Liver (tissue), 9 donors: Measurements from ENCODE around the gene SLC12A8. TPM values are rescaled to one million over a fixed set of nuclear protein-coding genes. Genes with fewer than 3 reads are reported as not detected.

Experiments used
- DNase-seq: peaks from one replicate; pipeline ENCODE4 v3.0.0-alpha.2; 2017; ENCODE audit warnings: low spot score
- H3K27ac ChIP-seq, 2 donors: one replicate each; pipeline ENCODE4 v1.7.0; 2013; ENCODE audit warnings: inconsistent platforms in 2 of 2, low read length in 2 of 2, control low read depth in 1 of 2, low read depth in 1 of 2, mild to moderate bottlenecking in 1 of 2
- H3K27me3 ChIP-seq, 4 donors: one replicate each; pipeline versions ENCODE4 v1.6.1 to v1.7.0; 2013; ENCODE audit warnings: low read length in 3 of 4, inconsistent platforms in 1 of 4, mild to moderate bottlenecking in 1 of 4, moderate library complexity in 1 of 4; ENCODE audit not compliant: control insufficient read depth in 4 of 4, insufficient read depth in 4 of 4
- H3K36me3 ChIP-seq, 4 donors: one replicate each; pipeline versions ENCODE4 v1.6.1 to v1.7.0; 2013; ENCODE audit warnings: low read length in 3 of 4, mild to moderate bottlenecking in 3 of 4, low read depth in 1 of 4, moderate library complexity in 1 of 4; ENCODE audit not compliant: control insufficient read depth in 4 of 4, insufficient read depth in 3 of 4
- H3K4me1 ChIP-seq, 4 donors: one replicate each; pipeline versions ENCODE4 v1.6.1 to v1.7.0; 2013; ENCODE audit warnings: low read length in 3 of 4, mild to moderate bottlenecking in 3 of 4, moderate library complexity in 1 of 4; ENCODE audit not compliant: control insufficient read depth in 4 of 4, insufficient read depth in 4 of 4
- H3K4me3 ChIP-seq, 3 donors: one replicate each; pipeline versions ENCODE4 v1.6.1 to v1.7.0; 2013; ENCODE audit warnings: low read length in 3 of 3, control low read depth in 1 of 3, low read depth in 1 of 3, mild to moderate bottlenecking in 1 of 3
- H3K9ac ChIP-seq, 2 donors: one replicate each; pipeline ENCODE4 v1.7.0; 2013; ENCODE audit warnings: low read length in 2 of 2, mild to moderate bottlenecking in 2 of 2, moderate library complexity in 2 of 2, control low read depth in 1 of 2, low read depth in 1 of 2
- H3K9me3 ChIP-seq, 4 donors: one replicate each; pipeline versions ENCODE4 v1.6.1 to v1.7.0; 2013; ENCODE audit warnings: low read length in 3 of 4; ENCODE audit not compliant: control insufficient read depth in 4 of 4
- ATF3 ChIP-seq: IDR thresholded peaks from 2 replicates; pipeline ENCODE4 v1.6.1; 2016; ENCODE audit warnings: antibody characterized with exemption
- EGR1 ChIP-seq, 2 donors: IDR thresholded peaks; 2 replicates each; pipeline ENCODE4 v1.6.1; 2016 to 2018; ENCODE audit warnings: antibody characterized with exemption in 2 of 2, low read depth in 2 of 2
- FOXA1 ChIP-seq: IDR thresholded peaks from 2 replicates; pipeline ENCODE4 v1.6.1; 2016; ENCODE audit warnings: antibody characterized with exemption
- FOXA2 ChIP-seq: IDR thresholded peaks from 2 replicates; pipeline ENCODE4 v1.6.1; 2016; ENCODE audit warnings: antibody characterized with exemption
- GABPA ChIP-seq, 2 donors: IDR thresholded peaks in 1 of 2; conservative IDR thresholded peaks in 1 of 2; 2 replicates each; pipeline ENCODE4 v1.6.1; 2016; ENCODE audit warnings: antibody characterized with exemption in 2 of 2, mild to moderate bottlenecking in 1 of 2, moderate library complexity in 1 of 2
- HNF4A ChIP-seq, 2 donors: conservative IDR thresholded peaks; 2 replicates each; pipeline ENCODE4 v1.6.1; 2016; ENCODE audit warnings: antibody characterized with exemption in 2 of 2, mild to moderate bottlenecking in 2 of 2
- HNF4G ChIP-seq: IDR thresholded peaks from 2 replicates; pipeline ENCODE4 v1.6.1; 2016; ENCODE audit warnings: antibody characterized with exemption
- JUND ChIP-seq, 2 donors: IDR thresholded peaks; 2 replicates each; pipeline ENCODE4 v1.6.1; 2016; ENCODE audit warnings: antibody characterized with exemption in 2 of 2
- MAX ChIP-seq: IDR thresholded peaks from 2 replicates; pipeline ENCODE4 v1.6.1; 2016; ENCODE audit warnings: antibody characterized with exemption
- NR2F2 ChIP-seq: IDR thresholded peaks from 2 replicates; pipeline ENCODE4 v1.6.1; 2016; ENCODE audit warnings: antibody characterized with exemption
- RAD21 ChIP-seq, 2 donors: IDR thresholded peaks; 2 replicates each; pipeline ENCODE4 v1.6.1; 2016; ENCODE audit warnings: antibody characterized with exemption in 2 of 2, mild to moderate bottlenecking in 2 of 2
- RXRA ChIP-seq, 2 donors: IDR thresholded peaks; 2 replicates each; pipeline ENCODE4 v1.6.1; 2017 to 2018; ENCODE audit warnings: antibody characterized with exemption in 2 of 2, mild to moderate bottlenecking in 1 of 2
- SP1 ChIP-seq: IDR thresholded peaks from 2 replicates; pipeline ENCODE4 v1.6.1; 2018; ENCODE audit warnings: antibody characterized with exemption, mild to moderate bottlenecking
- TAF1 ChIP-seq: conservative IDR thresholded peaks from 2 replicates; pipeline ENCODE4 v1.6.1; 2016; ENCODE audit warnings: antibody characterized with exemption, mild to moderate bottlenecking
- YY1 ChIP-seq: IDR thresholded peaks from 2 replicates; pipeline ENCODE4 v1.6.1; 2016; ENCODE audit warnings: antibody characterized with exemption, mild to moderate bottlenecking
- ZBTB33 ChIP-seq: IDR thresholded peaks from 2 replicates; pipeline ENCODE4 v1.6.1; 2016; ENCODE audit warnings: antibody characterized with exemption
- WGBS: extraction: QIAGEN DNeasy Blood & Tissue Kit; methylation state at CpG from one replicate; pipeline ENCODE4 v1.1.7; 2013; 5-methylcytosine and 5-hydroxymethylcytosine counted together
- polyA plus RNA-seq, 2 donors: library from polyadenylated mRNA; stranded (reverse) in 1 of 2; unstranded in 1 of 2; fragments of 200-250 nt in 1 of 2; fragments of >200 nt in 1 of 2; fragmentation: Nextera tagmentation in 1 of 2; extraction: Ambion mirVana in 1 of 2; gene quantifications; one replicate each; pipeline versions ENCODE4 v1.2.1 to v1.2.3, GENCODE V29; 2013 to 2015
- total RNA-seq, 2 donors: library from RNA; depleted of rRNA; stranded (reverse); fragments of >200 nt; gene quantifications; one replicate each; pipeline ENCODE4 v1.2.3, GENCODE V29; 2014
- TF ChIP-seq, protein P1 (sequence below): fragments of 150-350 bp; IDR thresholded peaks from 2 replicates; pipeline ENCODE4 v1.5.1; 2017; ENCODE audit warnings: improper control_type of control experiment, low read depth, low read length; ENCODE audit not compliant: missing input control
- TF ChIP-seq, protein P2 (sequence below): IDR thresholded peaks from 2 replicates; pipeline ENCODE4 v1.6.1; 2016; ENCODE audit warnings: antibody characterized with exemption, mild to moderate bottlenecking
- donor health status: healthy.
- donor health status: healthy.
- donor health status: healthy.
- donor health status: healthy.
- donor health status: healthy.

The SLC12A8 gene
- total RNA-seq (10 to 100 TPM in 1 of 2 donors, 1 to 10 TPM in 1; 2.7 to 20.3 TPM), polyA plus RNA-seq (1 to 10 TPM; 3.5 to 7.4 TPM)

DNA sequence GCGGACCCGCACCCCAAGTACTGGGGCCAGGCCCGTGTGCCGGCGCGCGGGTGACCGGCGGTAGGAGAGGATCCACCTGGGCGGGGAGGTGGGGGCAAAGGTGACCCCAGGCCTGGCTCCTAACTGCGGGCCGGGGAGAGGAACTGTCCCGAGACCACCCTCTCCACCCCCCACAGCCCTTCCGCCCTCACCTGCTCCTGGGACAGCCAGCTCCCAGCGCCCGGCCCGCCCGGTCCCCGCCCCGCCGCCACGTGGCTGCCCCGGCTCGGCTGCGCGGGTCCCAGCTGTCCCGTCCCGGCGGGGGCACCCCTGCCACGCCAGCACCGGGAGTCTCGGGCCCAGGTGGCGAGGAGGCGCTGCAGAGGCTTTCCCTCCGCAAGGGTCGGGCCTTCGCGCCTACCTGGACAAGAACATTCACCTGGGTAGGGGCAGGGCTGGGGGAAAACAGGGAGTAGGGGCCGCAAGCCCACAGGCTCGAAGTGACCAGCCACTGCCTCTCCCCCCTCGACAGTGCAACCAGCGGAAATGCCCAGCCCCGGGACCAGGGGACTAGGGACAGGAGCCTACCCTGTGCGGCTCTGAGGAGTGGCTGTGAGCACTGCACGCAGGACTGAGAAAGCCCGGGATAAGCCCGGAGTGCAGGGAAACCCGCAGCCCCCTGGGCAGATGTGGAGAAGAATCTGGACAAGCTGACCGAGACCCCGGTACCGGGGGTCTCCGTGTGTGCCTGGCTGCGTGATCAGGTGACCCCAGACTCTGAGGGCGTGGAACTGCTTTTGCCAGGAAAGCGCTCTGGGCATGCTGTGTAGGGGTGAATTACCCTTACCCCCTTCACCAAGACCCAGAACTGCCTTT lies at the start of gene SLC12A8:
Gene SLC12A8 (minus strand): TSS at position 240 of the 855 bp plus-strand sequence. CDS start 1,399 bp downstream, outside the sequence.
- H3K36me3 ChIP-seq: no peaks in the 10 kb centered on the region
- H3K4me1 ChIP-seq: peaks cover 2 to 10% (median 5%) of the 10 kb centered on the region in 4 donors
- no peak for DNase-seq
- H3K9ac ChIP-seq: no peak within 1 kb of the TSS
- WGBS: 9% methylated on average over 55 of the region's 55 CpGs
- TF ChIP-seq, protein P1, sequence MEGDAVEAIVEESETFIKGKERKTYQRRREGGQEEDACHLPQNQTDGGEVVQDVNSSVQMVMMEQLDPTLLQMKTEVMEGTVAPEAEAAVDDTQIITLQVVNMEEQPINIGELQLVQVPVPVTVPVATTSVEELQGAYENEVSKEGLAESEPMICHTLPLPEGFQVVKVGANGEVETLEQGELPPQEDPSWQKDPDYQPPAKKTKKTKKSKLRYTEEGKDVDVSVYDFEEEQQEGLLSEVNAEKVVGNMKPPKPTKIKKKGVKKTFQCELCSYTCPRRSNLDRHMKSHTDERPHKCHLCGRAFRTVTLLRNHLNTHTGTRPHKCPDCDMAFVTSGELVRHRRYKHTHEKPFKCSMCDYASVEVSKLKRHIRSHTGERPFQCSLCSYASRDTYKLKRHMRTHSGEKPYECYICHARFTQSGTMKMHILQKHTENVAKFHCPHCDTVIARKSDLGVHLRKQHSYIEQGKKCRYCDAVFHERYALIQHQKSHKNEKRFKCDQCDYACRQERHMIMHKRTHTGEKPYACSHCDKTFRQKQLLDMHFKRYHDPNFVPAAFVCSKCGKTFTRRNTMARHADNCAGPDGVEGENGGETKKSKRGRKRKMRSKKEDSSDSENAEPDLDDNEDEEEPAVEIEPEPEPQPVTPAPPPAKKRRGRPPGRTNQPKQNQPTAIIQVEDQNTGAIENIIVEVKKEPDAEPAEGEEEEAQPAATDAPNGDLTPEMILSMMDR: no peak
- TF ChIP-seq MAX: no peak
- TF ChIP-seq HNF4A (conservative IDR thresholded peaks at IDR 0.05): no peak
- no peak for TF ChIP-seq JUND (IDR thresholded peaks at IDR 0.05)
- TF ChIP-seq RAD21 (IDR thresholded peaks at IDR 0.05): no peak
- no peak for TF ChIP-seq FOXA2
- TF ChIP-seq SP1: no peak
- TF ChIP-seq TAF1: no peak
- TF ChIP-seq YY1: no peak
- TF ChIP-seq RXRA (IDR thresholded peaks at IDR 0.05): no peak
- no peak for TF ChIP-seq HNF4G
- no peak for TF ChIP-seq NR2F2
- TF ChIP-seq, protein P2, sequence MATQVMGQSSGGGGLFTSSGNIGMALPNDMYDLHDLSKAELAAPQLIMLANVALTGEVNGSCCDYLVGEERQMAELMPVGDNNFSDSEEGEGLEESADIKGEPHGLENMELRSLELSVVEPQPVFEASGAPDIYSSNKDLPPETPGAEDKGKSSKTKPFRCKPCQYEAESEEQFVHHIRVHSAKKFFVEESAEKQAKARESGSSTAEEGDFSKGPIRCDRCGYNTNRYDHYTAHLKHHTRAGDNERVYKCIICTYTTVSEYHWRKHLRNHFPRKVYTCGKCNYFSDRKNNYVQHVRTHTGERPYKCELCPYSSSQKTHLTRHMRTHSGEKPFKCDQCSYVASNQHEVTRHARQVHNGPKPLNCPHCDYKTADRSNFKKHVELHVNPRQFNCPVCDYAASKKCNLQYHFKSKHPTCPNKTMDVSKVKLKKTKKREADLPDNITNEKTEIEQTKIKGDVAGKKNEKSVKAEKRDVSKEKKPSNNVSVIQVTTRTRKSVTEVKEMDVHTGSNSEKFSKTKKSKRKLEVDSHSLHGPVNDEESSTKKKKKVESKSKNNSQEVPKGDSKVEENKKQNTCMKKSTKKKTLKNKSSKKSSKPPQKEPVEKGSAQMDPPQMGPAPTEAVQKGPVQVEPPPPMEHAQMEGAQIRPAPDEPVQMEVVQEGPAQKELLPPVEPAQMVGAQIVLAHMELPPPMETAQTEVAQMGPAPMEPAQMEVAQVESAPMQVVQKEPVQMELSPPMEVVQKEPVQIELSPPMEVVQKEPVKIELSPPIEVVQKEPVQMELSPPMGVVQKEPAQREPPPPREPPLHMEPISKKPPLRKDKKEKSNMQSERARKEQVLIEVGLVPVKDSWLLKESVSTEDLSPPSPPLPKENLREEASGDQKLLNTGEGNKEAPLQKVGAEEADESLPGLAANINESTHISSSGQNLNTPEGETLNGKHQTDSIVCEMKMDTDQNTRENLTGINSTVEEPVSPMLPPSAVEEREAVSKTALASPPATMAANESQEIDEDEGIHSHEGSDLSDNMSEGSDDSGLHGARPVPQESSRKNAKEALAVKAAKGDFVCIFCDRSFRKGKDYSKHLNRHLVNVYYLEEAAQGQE: no peak
- no peak for TF ChIP-seq GABPA (IDR thresholded peaks at IDR 0.05 in 1 of 2, conservative IDR thresholded peaks at IDR 0.05 in 1 of 2)
- no peak for TF ChIP-seq ZBTB33
- no peak for TF ChIP-seq EGR1 (IDR thresholded peaks at IDR 0.05; ENCODE audit: low read depth in 2 of 2)
- no peak for TF ChIP-seq ATF3
- TF ChIP-seq FOXA1: no peak
- no peaks in the 10 kb centered on the region for H3K9me3 ChIP-seq
- no peaks in the 10 kb centered on the region for H3K27me3 ChIP-seq
- H3K4me3 ChIP-seq: peak within 1 kb of the TSS; percentile 16 to 88 (median 72)
- no peak within 1 kb of the TSS for H3K27ac ChIP-seq
